H1 (cell line): ENCODE data around the gene TUBGCP3. TPM values are rescaled to one million over a fixed set of nuclear protein-coding genes. Genes with fewer than 3 reads are reported as not detected.

Source experiments
- YY1 ChIP-seq: IDR thresholded peaks from 2 replicates; pipeline ENCODE4 v1.6.1; 2011; ENCODE audit warnings: low read depth, mild to moderate bottlenecking, low read length
- polyA plus RNA-seq, 7 experiments: library from polyadenylated mRNA; depleted of rRNA in 3 of 7; stranded (reverse) in 5 of 7; unstranded in 2 of 7; fragments of >200 nt in 5 of 7; fragments of 200-250 nt in 2 of 7; gene quantifications; 1 replicate in 5 of 7; 2 replicates in 1 of 7; 4 replicates in 1 of 7; pipeline versions ENCODE4 v1.2.1 to v1.2.3, GENCODE V29; 2011 to 2013; ENCODE audit warnings: missing spikeins in 2 of 7, mixed read lengths in 2 of 7
- total RNA-seq: library from RNA; stranded (reverse); fragmentation: NEBNext Ultra II Directional; extraction: Animal tissue kit (Norgen Biotek cat#: 25700); gene quantifications from 2 replicates; pipeline ENCODE4 v1.2.1, GENCODE V29; 2021

Gene TUBGCP3
- total and polyA plus RNA-seq, 2 of the 8 experiments (the other 6 are each of a cell fraction or from before 2014, with no cell fraction given) = 27.0 to 31.7 TPM

DNA sequence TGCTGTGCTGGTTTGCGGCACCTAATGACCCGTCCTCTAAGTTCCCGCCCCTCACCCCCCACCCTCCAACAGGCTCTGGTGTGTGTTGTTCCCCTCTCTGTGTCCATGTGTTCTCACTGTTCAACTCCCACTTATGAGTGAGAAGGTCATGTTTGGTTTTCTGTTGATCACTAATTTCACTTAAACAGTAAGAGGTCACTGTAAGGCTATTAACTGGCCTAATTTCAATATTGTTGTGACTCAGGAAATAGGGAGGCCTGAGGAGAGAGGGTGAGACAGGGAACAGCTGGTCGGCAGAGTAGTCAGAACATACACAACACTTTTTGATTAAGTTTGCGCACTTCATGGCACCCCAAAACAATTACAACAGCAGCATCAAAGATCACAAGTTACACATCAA, 15.6 kb downstream of the TUBGCP3 start (continued):
- TF ChIP-seq YY1 = no peak
